ENCODE measurements around the gene GNAI2.

DNA sequence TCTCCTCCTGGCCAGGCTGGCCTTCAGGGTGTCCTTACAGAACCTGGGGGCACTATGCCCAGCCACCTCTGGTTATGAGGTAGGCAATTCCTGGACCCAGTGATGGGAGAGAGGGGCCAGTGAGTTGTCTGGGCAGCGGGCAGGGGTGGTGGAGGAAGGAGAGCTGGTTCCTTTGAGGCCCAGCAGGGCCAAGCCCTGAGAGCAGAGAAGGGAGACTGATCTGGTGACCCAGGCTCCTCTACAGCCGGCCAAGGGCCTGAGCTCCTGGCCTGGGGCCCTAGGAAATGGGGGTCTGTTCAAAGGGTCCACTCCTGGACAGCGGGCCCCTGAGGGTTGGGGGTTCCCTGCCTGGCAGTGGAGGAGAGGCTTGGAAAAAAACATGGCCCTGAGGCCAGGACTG lies 23.0 kb upstream of the GNAI2 start:
- TF ChIP-seq CTCF (IDR thresholded peaks at IDR 0.05) = no peak
- no peak for TF ChIP-seq POLR2A (IDR thresholded peaks at IDR 0.05)
